ENCODE data around the gene RILP. TPM values are rescaled to one million over a fixed set of nuclear protein-coding genes. Genes with fewer than 3 reads are reported as not detected.
A peak's percentile ranks its signal among the peaks of the same experiment; 100 is the strongest.

Gene RILP
- total RNA-seq, 1 donor from 2014 or later = 3.4 TPM

DNA sequence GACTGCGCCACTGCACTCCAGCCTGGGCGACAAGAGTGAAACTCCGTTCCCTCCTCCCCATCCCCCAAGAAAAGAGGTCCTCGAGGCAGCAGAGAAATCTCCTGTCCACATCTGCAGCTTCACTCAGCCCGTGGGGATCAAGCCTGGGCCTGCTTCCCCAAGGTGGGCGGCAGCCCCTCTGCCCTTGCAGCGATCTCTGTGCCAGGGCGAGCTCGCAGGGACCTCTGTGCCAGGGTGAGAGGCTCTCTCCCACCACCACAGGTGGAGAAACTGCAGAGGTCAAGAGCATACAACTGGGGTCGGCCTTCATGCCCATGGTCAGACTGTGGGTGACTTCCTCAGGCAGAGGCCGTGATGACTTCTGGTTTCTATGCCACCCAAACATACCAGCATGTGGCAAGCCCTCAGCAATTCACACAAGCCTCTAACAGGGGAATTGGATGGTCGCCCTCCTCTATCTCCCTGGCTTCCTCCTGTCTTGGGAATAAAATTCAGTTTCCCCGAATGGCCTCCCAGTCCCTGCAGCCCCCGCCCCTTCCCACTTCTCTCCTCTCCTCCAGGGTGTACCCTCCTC lies 26.5 kb downstream of the RILP start:
- Histone ChIP-seq H3K27me3 (ENCODE audit: control insufficient read depth, insufficient read depth, low read length) (no peaks in the 10 kb centered on the region), H3K36me3 (ENCODE audit: control insufficient read depth, insufficient read depth, low read length) (peaks cover 8% of the 10 kb centered on the region), H3K4me3 (ENCODE audit: low read depth, low read length) (no peak overlapping the region)
- FAIRE-seq (no peak), DNase-seq (ENCODE audit: low read depth) (no peak)
- TF ChIP-seq, protein P1, sequence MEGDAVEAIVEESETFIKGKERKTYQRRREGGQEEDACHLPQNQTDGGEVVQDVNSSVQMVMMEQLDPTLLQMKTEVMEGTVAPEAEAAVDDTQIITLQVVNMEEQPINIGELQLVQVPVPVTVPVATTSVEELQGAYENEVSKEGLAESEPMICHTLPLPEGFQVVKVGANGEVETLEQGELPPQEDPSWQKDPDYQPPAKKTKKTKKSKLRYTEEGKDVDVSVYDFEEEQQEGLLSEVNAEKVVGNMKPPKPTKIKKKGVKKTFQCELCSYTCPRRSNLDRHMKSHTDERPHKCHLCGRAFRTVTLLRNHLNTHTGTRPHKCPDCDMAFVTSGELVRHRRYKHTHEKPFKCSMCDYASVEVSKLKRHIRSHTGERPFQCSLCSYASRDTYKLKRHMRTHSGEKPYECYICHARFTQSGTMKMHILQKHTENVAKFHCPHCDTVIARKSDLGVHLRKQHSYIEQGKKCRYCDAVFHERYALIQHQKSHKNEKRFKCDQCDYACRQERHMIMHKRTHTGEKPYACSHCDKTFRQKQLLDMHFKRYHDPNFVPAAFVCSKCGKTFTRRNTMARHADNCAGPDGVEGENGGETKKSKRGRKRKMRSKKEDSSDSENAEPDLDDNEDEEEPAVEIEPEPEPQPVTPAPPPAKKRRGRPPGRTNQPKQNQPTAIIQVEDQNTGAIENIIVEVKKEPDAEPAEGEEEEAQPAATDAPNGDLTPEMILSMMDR (IDR thresholded peaks at IDR 0.05; ENCODE audit: insufficient read depth, low read length, severe bottlenecking) = no peak

DNA sequence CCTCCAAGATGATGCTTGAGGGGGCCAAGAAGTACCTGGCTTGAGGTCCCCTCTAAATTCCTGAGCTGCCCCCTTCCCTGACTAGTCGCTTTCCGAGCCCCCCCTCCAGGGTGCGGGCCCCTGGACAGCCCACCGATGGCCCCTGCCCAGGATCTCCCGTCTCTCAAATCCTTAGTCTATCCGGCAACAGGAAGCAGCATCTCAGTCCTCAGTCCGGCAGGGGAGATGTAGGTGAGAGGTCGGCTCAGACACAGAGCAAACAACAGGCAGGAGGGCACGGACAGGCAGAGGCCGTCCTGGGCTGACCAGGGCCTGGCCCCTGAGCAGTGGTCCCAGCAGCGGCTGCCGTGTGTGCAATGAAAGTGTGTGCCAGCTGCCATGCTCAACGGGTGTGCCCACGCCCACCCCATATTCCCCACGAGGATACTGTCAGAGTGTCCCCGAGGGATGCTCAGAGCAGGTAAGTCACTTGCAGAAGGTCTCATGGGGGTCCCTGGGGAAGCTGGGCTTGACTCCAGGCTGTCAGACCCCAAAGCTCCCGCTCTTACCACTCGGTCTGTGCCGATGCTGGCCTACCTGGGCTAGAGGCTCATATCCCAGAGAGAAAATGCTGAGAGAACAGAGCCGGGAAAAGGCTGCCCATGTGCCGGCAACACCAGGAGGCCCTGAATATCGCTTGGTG lies 28.3 kb downstream of the RILP start:
- Histone ChIP-seq H3K27me3 (ENCODE audit: control insufficient read depth, insufficient read depth, low read length) (no peaks in the 10 kb centered on the region), H3K36me3 (ENCODE audit: control insufficient read depth, insufficient read depth, low read length) (peaks cover 9% of the 10 kb centered on the region), H3K4me3 (ENCODE audit: low read depth, low read length) (no peak overlapping the region)
- DNase-seq (ENCODE audit: low read depth) (no peak), FAIRE-seq (no peak)
- TF ChIP-seq, protein P1 (IDR thresholded peaks at IDR 0.05; ENCODE audit: insufficient read depth, low read length, severe bottlenecking) = no peak

DNA sequence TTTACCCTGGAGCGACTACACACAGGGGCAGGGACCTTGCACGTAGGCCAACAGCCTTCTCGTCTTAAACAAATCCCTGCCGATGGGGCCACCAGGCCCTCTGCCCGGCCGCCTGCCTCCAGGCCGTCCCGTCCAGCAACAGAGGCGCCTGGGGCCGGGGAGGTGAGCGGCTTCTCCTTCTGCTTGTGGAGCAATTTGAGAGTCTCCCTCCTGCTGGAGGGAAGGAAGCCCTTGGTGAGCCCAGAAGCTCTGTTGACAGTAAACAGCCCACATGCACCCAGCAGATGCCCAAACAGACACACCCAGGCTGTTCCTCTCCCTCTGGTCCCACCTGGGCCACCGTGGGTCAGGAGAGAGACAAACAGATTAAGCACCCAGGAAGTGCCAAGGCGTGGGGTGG lies 29.2 kb downstream of the RILP start:
- TF ChIP-seq, protein P1 (IDR thresholded peaks at IDR 0.05; ENCODE audit: insufficient read depth, low read length, severe bottlenecking) = no peak

DNA sequence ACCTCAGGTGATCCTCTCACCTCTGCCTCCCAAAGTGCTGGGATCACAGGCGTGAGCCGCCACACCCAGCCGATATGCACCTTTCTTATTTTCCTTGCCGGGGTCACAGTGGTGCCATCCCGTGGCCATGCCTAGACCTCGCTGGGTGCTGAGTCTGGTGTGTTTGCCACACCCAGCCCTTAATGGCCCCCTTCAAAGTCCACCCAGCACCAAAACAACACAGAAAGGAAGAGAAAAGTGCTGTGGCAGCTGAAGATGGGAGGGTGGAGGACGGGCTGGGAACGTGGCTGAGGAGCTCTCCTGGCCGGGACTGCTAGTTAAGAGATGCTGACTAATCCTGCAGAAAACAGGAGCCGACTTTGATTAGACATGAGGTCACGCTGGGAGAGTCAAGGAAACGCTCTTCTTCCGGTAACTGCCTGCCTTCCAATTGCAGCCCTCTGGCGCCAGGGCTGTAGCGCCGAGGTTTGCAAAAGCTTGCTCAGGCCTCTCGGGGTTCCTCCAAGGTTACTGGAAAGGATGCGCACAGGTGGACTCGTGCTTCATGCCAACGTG lies 32.0 kb downstream of the RILP start:
- Histone ChIP-seq H3K4me3 (ENCODE audit: low read depth, low read length) (no peak overlapping the region), H3K27me3 (ENCODE audit: control insufficient read depth, insufficient read depth, low read length) (no peaks in the 10 kb centered on the region), H3K36me3 (ENCODE audit: control insufficient read depth, insufficient read depth, low read length) (peaks cover 6% of the 10 kb centered on the region)
- TF ChIP-seq, protein P1 (IDR thresholded peaks at IDR 0.05; ENCODE audit: insufficient read depth, low read length, severe bottlenecking) = no peak
- peak; percentile 55 for DNase-seq (ENCODE audit: low read depth)
- FAIRE-seq = peak; percentile 40

More for the DNA sequence above, 29.2 kb downstream of the RILP start:
- H3K27me3 ChIP-seq (ENCODE audit: control insufficient read depth, insufficient read depth, low read length) = no peaks in the 10 kb centered on the region
- DNase-seq (ENCODE audit: low read depth) = no peak
- H3K4me3 ChIP-seq (ENCODE audit: low read depth, low read length) = no peak overlapping the region
- FAIRE-seq = no peak
- H3K36me3 ChIP-seq (ENCODE audit: control insufficient read depth, insufficient read depth, low read length) = peaks cover 7% of the 10 kb centered on the region

DNA sequence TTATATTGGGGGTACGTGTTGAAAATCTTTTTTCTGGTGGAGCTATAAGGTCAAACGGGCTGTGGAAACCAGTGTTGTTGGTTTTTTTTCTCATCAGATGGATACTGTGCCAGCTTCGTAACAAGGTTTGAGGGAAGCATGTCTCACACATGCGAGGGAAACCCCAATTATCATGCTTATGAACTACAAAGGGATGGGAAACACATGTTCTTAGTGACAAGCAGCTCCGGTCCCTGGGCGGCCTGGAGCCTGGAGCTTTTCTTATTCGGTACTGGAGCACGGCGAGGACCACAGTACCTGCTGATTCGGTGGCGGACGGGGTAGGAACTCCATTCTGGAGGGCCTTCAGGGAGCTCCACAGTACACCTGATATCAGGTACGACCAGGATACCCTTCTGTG lies 33.6 kb downstream of the RILP start:
- peaks cover 6% of the 10 kb centered on the region for H3K36me3 ChIP-seq (ENCODE audit: control insufficient read depth, insufficient read depth, low read length)
- TF ChIP-seq, protein P1 (IDR thresholded peaks at IDR 0.05; ENCODE audit: insufficient read depth, low read length, severe bottlenecking) = no peak
- DNase-seq (ENCODE audit: low read depth) (no peak), FAIRE-seq (peak; percentile 36)
- no peak overlapping the region for H3K4me3 ChIP-seq (ENCODE audit: low read depth, low read length)
- no peaks in the 10 kb centered on the region for H3K27me3 ChIP-seq (ENCODE audit: control insufficient read depth, insufficient read depth, low read length)
